OCI-LY1 (cell line): ENCODE measurements around the gene OR10A6.

ENCODE experiments used
- H2AFZ ChIP-seq: fragments of 200-600 bp; sonication (generic), shearing (Covaris generic); 2 replicates; pipeline ENCODE4 v1.6.0; 2014; ENCODE audit warnings: antibody characterized with exemption, mild to moderate bottlenecking, low read length
- H3F3A ChIP-seq: fragments of 200-600 bp; sonication (generic), shearing (Covaris generic); 2 replicates; pipeline ENCODE4 v1.6.0; 2014; ENCODE audit warnings: mild to moderate bottlenecking, antibody characterized with exemption, low read length, moderate library complexity; ENCODE audit not compliant: insufficient read depth
- H3K27ac ChIP-seq: fragments of 200-600 bp; sonication (generic); 2 replicates; pipeline ENCODE4 v1.5.1; 2014; ENCODE audit warnings: low read length, mixed run types, mild to moderate bottlenecking, low read depth; ENCODE audit not compliant: poor library complexity, severe bottlenecking
- H3K27me3 ChIP-seq: fragments of 200-600 bp; sonication (generic); 2 replicates; pipeline ENCODE4 v1.6.0; 2014; ENCODE audit warnings: antibody characterized with exemption, mild to moderate bottlenecking, low read length, moderate library complexity; ENCODE audit not compliant: insufficient read depth
- H3K36me3 ChIP-seq: fragments of 200-600 bp; sonication (generic); 2 replicates; pipeline ENCODE4 v1.6.1; 2014; ENCODE audit warnings: mild to moderate bottlenecking, antibody characterized with exemption, low read length, moderate library complexity, mixed read lengths; ENCODE audit not compliant: insufficient read depth
- H3K4me1 ChIP-seq: fragments of 200-600 bp; sonication (generic); 2 replicates; pipeline ENCODE4 v1.5.1; 2014; ENCODE audit warnings: mild to moderate bottlenecking, low read length, moderate library complexity; ENCODE audit not compliant: insufficient read depth, severe bottlenecking
- H3K4me2 ChIP-seq: fragments of 200-600 bp; sonication (generic), shearing (Covaris generic); 2 replicates; pipeline ENCODE4 v1.6.1; 2014; ENCODE audit warnings: low read length
- H3K4me3 ChIP-seq: fragments of 200-600 bp; sonication (generic); 2 replicates; pipeline ENCODE4 v1.5.1; 2014; ENCODE audit warnings: low read length, low read depth, mild to moderate bottlenecking, mixed read lengths; ENCODE audit not compliant: poor library complexity, severe bottlenecking
- H3K79me2 ChIP-seq: fragments of 200-600 bp; shearing (Covaris generic); 2 replicates; pipeline ENCODE4 v1.6.1; 2016; ENCODE audit warnings: mixed run types, low read length, mixed read lengths; ENCODE audit not compliant: insufficient read depth
- H3K9ac ChIP-seq: fragments of 200-600 bp; sonication (generic), shearing (Covaris generic); 2 replicates; pipeline ENCODE4 v1.6.1; 2014; ENCODE audit warnings: mild to moderate bottlenecking, low read length, mixed read lengths
- H3K9me2 ChIP-seq: fragments of 200-600 bp; sonication (generic), shearing (Covaris generic); 2 replicates; pipeline ENCODE4 v1.6.1; 2014; ENCODE audit warnings: low read depth, mild to moderate bottlenecking, low read length, mixed read lengths
- H3K9me3 ChIP-seq: fragments of 200-600 bp; shearing (Covaris generic); 2 replicates; pipeline ENCODE4 v1.6.1; 2014; ENCODE audit warnings: low read length, mixed read lengths
- H4K20me1 ChIP-seq: fragments of 200-600 bp; sonication (generic), shearing (Covaris generic); 2 replicates; pipeline ENCODE4 v1.6.0; 2016; ENCODE audit warnings: mild to moderate bottlenecking, low read length; ENCODE audit not compliant: insufficient read depth
- CTCF ChIP-seq: fragments of 200-600 bp; sonication (generic), shearing (Covaris generic); IDR thresholded peaks from 2 replicates; pipeline ENCODE4 v1.5.1; 2017; ENCODE audit warnings: mild to moderate bottlenecking, antibody characterized with exemption, low read length, moderate library complexity, mixed read lengths
- EZH2 ChIP-seq: fragments of 200-600 bp; sonication (generic), shearing (Covaris generic); IDR thresholded peaks from 2 replicates; pipeline ENCODE4 v1.8.0; 2017; ENCODE audit warnings: borderline replicate concordance, mixed run types, mild to moderate bottlenecking, antibody characterized with exemption, low read length, moderate library complexity, mixed read lengths

OR10A6 gene

GRCh38 chr11:7900686-7901085 lies 30.4 kb downstream of the OR10A6 start:
- TF ChIP-seq EZH2 (no peak), CTCF (no peak)

GRCh38 chr11:7899418-7899817 lies 31.6 kb downstream of the OR10A6 start:
- Histone ChIP-seq H3K27ac (no peak overlapping the region), H4K20me1 (no peaks in the 10 kb centered on the region), H3K36me3 (no peaks in the 10 kb centered on the region), H3K79me2 (no peaks in the 10 kb centered on the region), H3K4me3 (no peak overlapping the region), H3K9me2 (no peaks in the 10 kb centered on the region), H3F3A (no peaks in the 10 kb centered on the region), H3K4me1 (no peaks in the 10 kb centered on the region), H3K9ac (no peak overlapping the region), H2AFZ (no peak overlapping the region), H3K9me3 (no peaks in the 10 kb centered on the region), H3K4me2 (no peak overlapping the region), H3K27me3 (no peaks in the 10 kb centered on the region)
- no peak for TF ChIP-seq EZH2
- no peak for TF ChIP-seq CTCF

More at GRCh38 chr11:7900686-7901085, 30.4 kb downstream of the OR10A6 start:
- H3K27ac ChIP-seq: no peak overlapping the region
- H3K9ac ChIP-seq: no peak overlapping the region
- no peaks in the 10 kb centered on the region for H3K9me2 ChIP-seq
- H2AFZ ChIP-seq: no peak overlapping the region
- no peak overlapping the region for H3K4me2 ChIP-seq
- H4K20me1 ChIP-seq: no peaks in the 10 kb centered on the region
- H3K9me3 ChIP-seq: no peaks in the 10 kb centered on the region
- no peaks in the 10 kb centered on the region for H3K79me2 ChIP-seq
- H3K36me3 ChIP-seq: no peaks in the 10 kb centered on the region
- H3K27me3 ChIP-seq: no peaks in the 10 kb centered on the region
- H3K4me3 ChIP-seq: no peak overlapping the region
- no peaks in the 10 kb centered on the region for H3K4me1 ChIP-seq
- no peaks in the 10 kb centered on the region for H3F3A ChIP-seq

GRCh38 chr11:7898666-7899283 lies 32.3 kb downstream of the OR10A6 start:
- Histone ChIP-seq H3K9me3 (no peaks in the 10 kb centered on the region), H3K79me2 (no peaks in the 10 kb centered on the region), H3K4me2 (no peak overlapping the region), H3K9me2 (no peaks in the 10 kb centered on the region), H3K9ac (no peak overlapping the region), H3F3A (no peaks in the 10 kb centered on the region), H3K4me3 (no peak overlapping the region), H3K4me1 (no peaks in the 10 kb centered on the region), H3K27ac (no peak overlapping the region), H4K20me1 (no peaks in the 10 kb centered on the region), H3K36me3 (no peaks in the 10 kb centered on the region), H3K27me3 (no peaks in the 10 kb centered on the region), H2AFZ (no peak overlapping the region)
- no peak for TF ChIP-seq CTCF
- no peak for TF ChIP-seq EZH2
